ENCODE measurements around the gene ANKRD23.

GRCh38 chr2:96828436-96828835 is 15.4 kb downstream of the ANKRD23 start:
- TF ChIP-seq CTCF (conservative IDR thresholded peaks at IDR 0.05) (no peak), EZH2 (IDR thresholded peaks at IDR 0.05; ENCODE audit: low read depth) (no peak)
